Trophoblast cell (in vitro differentiated cells and primary cell): ENCODE results near the gene PLEKHM3.

Experiments used
- DNase-seq, 2 donors: peaks; one replicate each; pipeline ENCODE4 v3.0.0-alpha.2; 2016
- H2AFZ ChIP-seq: 2 replicates; pipeline ENCODE4 v1.6.1; 2013; ENCODE audit warnings: low read length, moderate library complexity, mild to moderate bottlenecking; ENCODE audit not compliant: insufficient read depth, poor library complexity
- H2AK5ac ChIP-seq: 2 replicates; pipeline ENCODE4 v1.6.1; 2013; ENCODE audit warnings: mild to moderate bottlenecking, low read length
- H2BK120ac ChIP-seq: 2 replicates; pipeline ENCODE4 v1.6.1; 2013; ENCODE audit warnings: low read length, mild to moderate bottlenecking, moderate library complexity; ENCODE audit not compliant: insufficient read depth, poor library complexity
- H2BK12ac ChIP-seq: 2 replicates; pipeline ENCODE4 v1.6.1; 2013; ENCODE audit warnings: mild to moderate bottlenecking, low read length, moderate library complexity
- H2BK5ac ChIP-seq: 2 replicates; pipeline ENCODE4 v1.6.1; 2013; ENCODE audit warnings: low read length, low read depth, moderate library complexity, mild to moderate bottlenecking; ENCODE audit not compliant: poor library complexity
- H3K14ac ChIP-seq: 2 replicates; pipeline ENCODE4 v1.6.1; 2013; ENCODE audit warnings: mild to moderate bottlenecking, low read length
- H3K18ac ChIP-seq: 2 replicates; pipeline ENCODE4 v1.6.1; 2013; ENCODE audit warnings: mild to moderate bottlenecking, low read length
- H3K23ac ChIP-seq: 2 replicates; pipeline ENCODE4 v1.6.1; 2013; ENCODE audit warnings: low read length
- H3K27ac ChIP-seq: 2 replicates; pipeline ENCODE4 v1.5.1; 2013; ENCODE audit warnings: low read depth, mild to moderate bottlenecking, inconsistent platforms, low read length, moderate library complexity
- H3K27me3 ChIP-seq: 2 replicates; pipeline ENCODE4 v1.6.1; 2013; ENCODE audit warnings: inconsistent platforms, mild to moderate bottlenecking, low read length, moderate library complexity; ENCODE audit not compliant: insufficient read depth
- H3K36me3 ChIP-seq, 2 experiments: 1 replicate in 1 of 2; 2 replicates in 1 of 2; pipeline ENCODE4 v1.6.1; 2013; ENCODE audit warnings: low read length in 2 of 2, mild to moderate bottlenecking in 2 of 2, moderate library complexity in 1 of 2; ENCODE audit not compliant: insufficient read depth in 2 of 2, control insufficient read depth in 1 of 2
- H3K4ac ChIP-seq: 2 replicates; pipeline ENCODE4 v1.6.1; 2013; ENCODE audit warnings: low read depth, mild to moderate bottlenecking, low read length, moderate library complexity
- H3K4me1 ChIP-seq, 2 experiments: 1 replicate in 1 of 2; 2 replicates in 1 of 2; pipeline ENCODE4 v1.6.1; 2013; ENCODE audit warnings: low read length in 2 of 2, mild to moderate bottlenecking in 2 of 2, moderate library complexity in 1 of 2; ENCODE audit not compliant: insufficient read depth in 2 of 2, control insufficient read depth in 1 of 2
- H3K4me2 ChIP-seq: 2 replicates; pipeline ENCODE4 v1.6.1; 2013; ENCODE audit warnings: inconsistent platforms, mild to moderate bottlenecking, low read length, moderate library complexity
- H3K4me3 ChIP-seq: 2 replicates; pipeline ENCODE4 v1.5.1; 2013; ENCODE audit warnings: mild to moderate bottlenecking, low read depth, low read length, inconsistent platforms
- H3K79me1 ChIP-seq: one replicate; pipeline ENCODE4 v1.6.1; 2013; ENCODE audit warnings: low read length
- H3K79me2 ChIP-seq: 2 replicates; pipeline ENCODE4 v1.6.1; 2013; ENCODE audit warnings: low read length, mild to moderate bottlenecking; ENCODE audit not compliant: control insufficient read depth, insufficient read depth, poor library complexity
- H3K9ac ChIP-seq: 2 replicates; pipeline ENCODE4 v1.6.1; 2013; ENCODE audit warnings: mild to moderate bottlenecking, low read length
- H3K9me3 ChIP-seq: 2 replicates; pipeline ENCODE4 v1.6.1; 2013; ENCODE audit warnings: low read depth, mild to moderate bottlenecking, control low read depth, inconsistent platforms, low read length; ENCODE audit not compliant: insufficient read depth
- H4K12ac ChIP-seq: 2 replicates; pipeline ENCODE4 v1.6.1; 2013; ENCODE audit warnings: low read depth, mild to moderate bottlenecking, low read length, moderate library complexity
- H4K8ac ChIP-seq: 2 replicates; pipeline ENCODE4 v1.6.1; 2013; ENCODE audit warnings: low read depth, mild to moderate bottlenecking, low read length, moderate library complexity
- H4K91ac ChIP-seq: one replicate; pipeline ENCODE4 v1.6.1; 2013; ENCODE audit warnings: low read depth, mild to moderate bottlenecking, low read length, moderate library complexity
- WGBS: extraction: QIAGEN DNeasy Blood & Tissue Kit; methylation state at CpG from one replicate; pipeline ENCODE4 v1.1.7; 2013; ENCODE audit warnings: missing lambda C conversion rate; ENCODE audit not compliant: insufficient read length, insufficient coverage; ENCODE audit errors: extremely low coverage; 5-methylcytosine and 5-hydroxymethylcytosine counted together

The PLEKHM3 gene

GRCh38 chr2:207791579-207792243, 233.6 kb downstream of the PLEKHM3 start:
- Histone ChIP-seq H3K27me3 (no peaks in the 10 kb centered on the region), H3K79me1 (peaks cover 7% of the 10 kb centered on the region), H3K4me3 (no peak overlapping the region), H4K91ac (no peak overlapping the region), H3K4me2 (no peak overlapping the region), H4K8ac (no peak overlapping the region), H3K27ac (peak overlapping the region; percentile 64), H2AFZ (no peak overlapping the region), H3K23ac (no peak overlapping the region), H4K12ac (no peak overlapping the region), H3K4me1 (peaks cover 16 to 18% of the 10 kb centered on the region in 2 experiments), H2BK120ac (no peak overlapping the region), H3K9me3 (peaks cover 1% of the 10 kb centered on the region), H3K9ac (no peak overlapping the region), H3K79me2 (peaks cover 2% of the 10 kb centered on the region), H3K14ac (no peak overlapping the region), H3K18ac (no peak overlapping the region), H2AK5ac (no peak overlapping the region), H2BK5ac (no peak overlapping the region), H3K4ac (no peak overlapping the region), H3K36me3 (no peaks in the 10 kb centered on the region), H2BK12ac (no peak overlapping the region)
- peak; percentile 87 to 88 for DNase-seq
- no CpG with 5 or more reads among the region's 6 CpGs for WGBS

DNA sequence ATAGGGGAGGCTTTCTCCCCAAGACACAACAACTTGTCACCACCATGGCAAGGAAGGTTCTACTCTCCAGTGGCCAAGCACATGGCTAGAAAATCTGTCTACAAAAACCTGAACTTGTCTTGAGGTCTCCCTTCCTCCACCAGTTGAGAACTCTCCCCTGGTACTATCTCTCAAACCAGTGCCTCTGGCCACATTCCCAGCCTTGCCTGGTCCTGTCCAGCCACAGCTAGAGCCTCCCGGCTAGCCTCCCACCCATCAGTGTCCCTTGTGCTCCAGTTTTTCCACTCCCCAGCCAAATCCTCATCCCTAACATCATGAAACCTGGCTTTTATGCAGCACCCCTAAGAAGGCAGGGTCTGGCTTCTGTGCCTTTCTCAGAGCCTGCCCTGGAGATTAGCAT, 234.4 kb downstream of the PLEKHM3 start:
- peaks cover 12 to 14% of the 10 kb centered on the region in 2 experiments for H3K4me1 ChIP-seq
- H4K8ac ChIP-seq: no peak overlapping the region
- H2BK5ac ChIP-seq: peak overlapping the region; percentile 35
- H3K4me2 ChIP-seq: no peak overlapping the region
- no peaks in the 10 kb centered on the region for H3K27me3 ChIP-seq
- DNase-seq: peak in 1 of 2 donors; percentile 34
- no peak overlapping the region for H2AK5ac ChIP-seq
- no peak overlapping the region for H3K18ac ChIP-seq
- H3K9ac ChIP-seq: no peak overlapping the region
- no CpG with 5 or more reads among the region's 1 CpG for WGBS
- peak overlapping the region; percentile 30 for H3K14ac ChIP-seq
- H2AFZ ChIP-seq: no peak overlapping the region
- H4K91ac ChIP-seq: peak overlapping the region; percentile 32
- H4K12ac ChIP-seq: no peak overlapping the region
- no peak overlapping the region for H3K23ac ChIP-seq
- H2BK120ac ChIP-seq: peak overlapping the region; percentile 28
- H3K36me3 ChIP-seq: no peaks in the 10 kb centered on the region
- peaks cover 2% of the 10 kb centered on the region for H3K79me2 ChIP-seq
- peaks cover 7% of the 10 kb centered on the region for H3K79me1 ChIP-seq
- no peak overlapping the region for H3K4ac ChIP-seq
- peak overlapping the region; percentile 25 for H3K27ac ChIP-seq
- peaks cover 1% of the 10 kb centered on the region for H3K9me3 ChIP-seq
- no peak overlapping the region for H3K4me3 ChIP-seq
- H2BK12ac ChIP-seq: peak overlapping the region; percentile 85

DNA sequence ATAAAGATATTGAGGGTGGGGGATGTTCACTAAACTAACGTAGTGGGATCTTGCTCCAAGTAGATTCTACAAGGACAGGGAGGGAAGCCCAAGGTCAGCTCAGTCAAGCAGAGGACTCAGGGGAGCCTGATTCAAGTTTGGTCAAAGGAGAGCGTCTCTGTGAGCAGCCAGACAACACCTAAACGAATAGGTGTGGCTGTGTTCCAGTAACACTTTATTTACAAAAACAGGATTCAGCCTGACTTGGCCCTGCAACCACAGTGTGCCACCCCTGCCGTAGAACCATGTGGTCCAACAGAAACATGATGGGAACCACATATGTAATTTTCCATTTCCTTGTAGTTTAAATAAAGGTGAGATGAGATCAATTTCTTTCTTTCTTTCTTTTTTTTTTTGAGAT, 237.5 kb downstream of the PLEKHM3 start:
- Histone ChIP-seq H4K8ac (no peak overlapping the region), H4K12ac (no peak overlapping the region), H3K4me1 (peaks cover 18 to 24% of the 10 kb centered on the region in 2 experiments), H3K79me2 (peaks cover 2% of the 10 kb centered on the region), H3K79me1 (peaks cover 7% of the 10 kb centered on the region), H3K14ac (no peak overlapping the region), H3K27ac (no peak overlapping the region), H3K4me2 (no peak overlapping the region), H3K4ac (no peak overlapping the region), H2BK120ac (no peak overlapping the region), H2BK12ac (peak overlapping the region; percentile 43), H3K9ac (no peak overlapping the region), H3K36me3 (no peaks in the 10 kb centered on the region), H3K18ac (no peak overlapping the region), H3K9me3 (peaks cover 1% of the 10 kb centered on the region), H2BK5ac (no peak overlapping the region), H4K91ac (no peak overlapping the region), H3K23ac (no peak overlapping the region), H2AK5ac (no peak overlapping the region), H2AFZ (no peak overlapping the region), H3K4me3 (no peak overlapping the region), H3K27me3 (no peaks in the 10 kb centered on the region)
- WGBS: no CpG with 5 or more reads among the region's 4 CpGs
- DNase-seq: no peak

- no peaks in the 10 kb centered on the region for H3K36me3 ChIP-seq
- no peak overlapping the region for H4K91ac ChIP-seq
- no peak overlapping the region for H4K12ac ChIP-seq
- H2AFZ ChIP-seq: no peak overlapping the region
- peaks cover 2% of the 10 kb centered on the region for H3K79me1 ChIP-seq
- H4K8ac ChIP-seq: no peak overlapping the region
- H3K27ac ChIP-seq: no peak overlapping the region
- peaks cover 14 to 19% of the 10 kb centered on the region in 2 experiments for H3K4me1 ChIP-seq
- whole genome bisulfite sequencing: no CpG with 5 or more reads among the region's 3 CpGs
- H3K9ac ChIP-seq: no peak overlapping the region
- no peak overlapping the region for H3K23ac ChIP-seq
- no peak overlapping the region for H3K18ac ChIP-seq
- H3K79me2 ChIP-seq: peaks cover 2% of the 10 kb centered on the region
- H3K9me3 ChIP-seq: peaks cover 1% of the 10 kb centered on the region
- no peak overlapping the region for H3K4ac ChIP-seq
- no peaks in the 10 kb centered on the region for H3K27me3 ChIP-seq
- H2BK5ac ChIP-seq: no peak overlapping the region
- no peak overlapping the region for H2BK12ac ChIP-seq
- H2AK5ac ChIP-seq: no peak overlapping the region
- no peak overlapping the region for H3K4me3 ChIP-seq
- H3K4me2 ChIP-seq: no peak overlapping the region
- H2BK120ac ChIP-seq: no peak overlapping the region
- DNase-seq: peak; percentile 70 to 99
- no peak overlapping the region for H3K14ac ChIP-seq
Measured at GRCh38 chr2:207787017-207787416, 238.3 kb downstream of the PLEKHM3 start.
